Caco-2 (cell line): Measurements from ENCODE around the gene PRRT4. TPM values are rescaled to one million over a fixed set of nuclear protein-coding genes. Genes with fewer than 3 reads are reported as not detected.

Experiments
- BruUV-seq: library from RNA; stranded (reverse); fragments of 400-500 nt; replicated peaks from 2 replicates; lab custom pipeline; 2021; lab: Mats Ljungman, UMichigan
- CTCF ChIA-PET: fragments of 300-600 bp; sonication (Branson Sonifier 250); formaldehyde crosslinking; loops from one replicate; lab custom pipeline; 2022; ENCODE audit warnings: antibody characterized with exemption; lab: Charles Lee
- POLR2A ChIA-PET: fragments of 300-600 bp; sonication (Branson Sonifier 250); formaldehyde crosslinking; loops from one replicate; lab custom pipeline; 2022; ENCODE audit warnings: antibody characterized with exemption; lab: Charles Lee
- DNase-seq, 2 experiments: peaks; one replicate each; pipeline versions ENCODE4 v3.0.0 to v3.0.0-alpha.2; 2020 to 2022
- H3K27me3 ChIP-seq: replicated peaks from 2 replicates; pipeline ENCODE4 v1.6.0; 2011; ENCODE audit warnings: low read length; ENCODE audit not compliant: control insufficient read depth, insufficient read depth
- H3K36me3 ChIP-seq: 2 replicates; pipeline ENCODE4 v1.5.1; 2011; ENCODE audit warnings: low read length; ENCODE audit not compliant: control insufficient read depth, insufficient read depth
- H3K4me1 ChIP-seq: fragments of 250-450 bp; sonication (Bioruptor Pico); 2 replicates; pipeline ENCODE4 v1.5.1; 2020; ENCODE audit warnings: mild to moderate bottlenecking
- H3K4me3 ChIP-seq: 2 replicates; pipeline ENCODE4 v1.5.1; 2011; ENCODE audit warnings: low read depth, mild to moderate bottlenecking, control low read depth, low read length
- H3K9me3 ChIP-seq: fragments of 250-450 bp; sonication (Bioruptor Pico); 2 replicates; pipeline ENCODE4 v1.5.1; 2020; ENCODE audit warnings: mild to moderate bottlenecking, moderate library complexity
- H3K27ac Mint-ChIP-seq: one replicate; pipeline ENCODE4 v1.8.0; 2022; ENCODE audit warnings: mixed read lengths; ENCODE audit not compliant: unreplicated experiment
- H3K27me3 Mint-ChIP-seq: one replicate; pipeline ENCODE4 v1.8.0; 2022; ENCODE audit warnings: mixed read lengths; ENCODE audit not compliant: insufficient read depth, unreplicated experiment
- H3K36me3 Mint-ChIP-seq: one replicate; pipeline ENCODE4 v1.8.0; 2022; ENCODE audit warnings: mild to moderate bottlenecking, mixed read lengths; ENCODE audit not compliant: insufficient read depth, unreplicated experiment
- H3K4me1 Mint-ChIP-seq: one replicate; pipeline ENCODE4 v1.8.0; 2022; ENCODE audit warnings: low read depth, mixed read lengths; ENCODE audit not compliant: unreplicated experiment
- H3K4me3 Mint-ChIP-seq: one replicate; pipeline ENCODE4 v1.8.0; 2022; ENCODE audit warnings: mild to moderate bottlenecking, moderate library complexity, mixed read lengths; ENCODE audit not compliant: unreplicated experiment
- H3K9me3 Mint-ChIP-seq: one replicate; pipeline ENCODE4 v1.8.0; 2022; ENCODE audit warnings: mixed read lengths; ENCODE audit not compliant: unreplicated experiment
- CTCF ChIP-seq, 2 experiments: fragments of 200-600 bp in 1 of 2; IDR thresholded peaks; 1 replicate in 1 of 2; 2 replicates in 1 of 2; pipeline versions ENCODE4 v1.5.1 to v1.8.0; 2011 to 2022; ENCODE audit warnings: antibody characterized with exemption in 1 of 2, control low read depth in 1 of 2, inconsistent platforms in 1 of 2, low read depth in 1 of 2, low read length in 1 of 2, mild to moderate bottlenecking in 1 of 2, moderate library complexity in 1 of 2; ENCODE audit not compliant: insufficient read depth in 1 of 2, severe bottlenecking in 1 of 2, unreplicated experiment in 1 of 2
- intact Hi-C: fragments of 100-400 bp; cut with micrococcal nuclease; formaldehyde crosslinking; loops from one replicate; pipeline ENCODE4 v1.10.0; 2022; ENCODE audit not compliant: unreplicated experiment
- total RNA-seq: library from RNA; stranded (reverse); gene quantifications from 2 replicates; pipeline ENCODE4 v1.2.3, GENCODE V29; 2022

PRRT4 gene
- total RNA-seq, 1 experiment from 2014 or later: 0.43 TPM

DNA sequence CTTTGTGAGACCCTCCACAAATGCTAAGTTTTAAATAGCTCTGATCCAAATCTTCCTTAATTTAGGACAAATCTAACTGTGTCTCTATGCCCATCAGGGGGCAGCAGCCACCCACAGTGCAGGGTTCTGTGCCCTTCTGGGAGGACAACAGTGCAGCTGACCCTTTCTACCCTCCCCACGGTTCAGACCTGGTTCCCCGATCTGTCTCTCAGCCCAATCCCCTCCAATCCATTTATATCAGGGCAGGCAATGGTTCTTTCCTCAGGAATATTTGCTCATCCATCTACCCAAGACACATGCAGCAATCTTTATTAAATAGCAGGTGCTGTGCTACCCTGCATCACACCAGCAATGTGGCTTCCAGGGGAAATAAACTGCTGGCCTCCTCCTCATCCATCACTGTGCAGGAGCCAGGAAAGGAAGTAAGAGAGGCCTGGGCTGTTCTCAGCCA lies 13.8 kb downstream of the PRRT4 start:
- TF ChIP-seq CTCF (IDR thresholded peaks at IDR 0.05; ENCODE audit: insufficient read depth in 1 of 2, low read depth in 1 of 2, low read length in 1 of 2, severe bottlenecking in 1 of 2, unreplicated experiment in 1 of 2): peak; percentile 76 to 80
- no peaks in the 10 kb centered on the region for H3K36me3 Mint-ChIP-seq
- peak; percentile 67 to 69 for DNase-seq
- peaks cover 3% of the 10 kb centered on the region for H3K27me3 Mint-ChIP-seq
- intact Hi-C loops: loop anchor here (1.0 kb wide), 1 partner anchor 40 kb away; no protein-coding TSS in a partner anchor
- no peak overlapping the region for H3K27ac Mint-ChIP-seq
- H3K9me3 Mint-ChIP-seq: no peaks in the 10 kb centered on the region
- no peak overlapping the region for H3K4me3 Mint-ChIP-seq
- Histone ChIP-seq H3K36me3 (no peaks in the 10 kb centered on the region), H3K27me3 (no peaks in the 10 kb centered on the region; the same call in 1 of the 2 replicates), H3K4me1 (no peaks in the 10 kb centered on the region), H3K9me3 (no peaks in the 10 kb centered on the region), H3K4me3 (no peak overlapping the region)
- POLR2A ChIA-PET: interaction anchor here (1.1 kb wide), 1 partner anchor 40 kb away, joined by 4 read pairs; no protein-coding TSS in a partner anchor
- no TSS peak for BruUV-seq
- H3K4me1 Mint-ChIP-seq: peaks cover 4% of the 10 kb centered on the region
- CTCF ChIA-PET: interaction anchor here (0.6 to 3.6 kb wide), 19 partner anchors 8 to 127 kb away, joined by 3 to 109 read pairs (median 3); partner anchors contain the start of gene IMPDH1

DNA sequence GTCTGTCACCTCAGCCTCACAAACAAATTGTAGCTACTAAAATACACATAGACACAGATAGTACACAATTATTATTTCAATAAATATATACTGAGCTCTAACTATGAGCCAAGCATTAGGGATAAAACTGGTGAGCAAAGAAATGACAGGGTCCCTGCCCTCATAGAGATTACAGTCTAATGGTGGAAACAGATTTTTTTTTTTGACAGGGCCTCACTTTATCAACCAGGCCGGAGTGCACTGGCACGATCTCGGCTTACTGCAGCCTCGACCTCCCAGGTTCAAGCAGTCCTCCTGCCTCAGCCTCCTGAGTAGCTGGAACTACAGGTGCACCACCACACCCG lies 17.1 kb downstream of the PRRT4 start:
- Histone ChIP-seq H3K9me3 (no peaks in the 10 kb centered on the region), H3K36me3 (no peaks in the 10 kb centered on the region; the same call in 1 of the 2 replicates), H3K4me3 (no peak overlapping the region), H3K4me1 (no peaks in the 10 kb centered on the region), H3K27me3 (no peaks in the 10 kb centered on the region; the same call in 1 of the 2 replicates)
- peaks cover 3% of the 10 kb centered on the region for H3K27me3 Mint-ChIP-seq
- intact Hi-C loops: no loop called here
- no peak for DNase-seq
- POLR2A ChIA-PET: interaction anchor here (0.6 kb wide), 1 partner anchor 65 kb away, joined by 3 read pairs; no protein-coding TSS in a partner anchor
- TF ChIP-seq CTCF (IDR thresholded peaks at IDR 0.05; ENCODE audit: insufficient read depth in 1 of 2, low read depth in 1 of 2, low read length in 1 of 2, severe bottlenecking in 1 of 2, unreplicated experiment in 1 of 2): no peak
- BruUV-seq: no TSS peak
- CTCF ChIA-PET: interaction anchor here (1.2 to 2.9 kb wide), 2 partner anchors 43 to 135 kb away, joined by 6 to 12 read pairs; no protein-coding TSS in a partner anchor
- no peak overlapping the region for H3K27ac Mint-ChIP-seq
- peak overlapping the region; percentile 72 for H3K4me3 Mint-ChIP-seq
- H3K9me3 Mint-ChIP-seq: no peaks in the 10 kb centered on the region
- peaks cover 4% of the 10 kb centered on the region for H3K36me3 Mint-ChIP-seq
- H3K4me1 Mint-ChIP-seq: peaks cover 8% of the 10 kb centered on the region

DNA sequence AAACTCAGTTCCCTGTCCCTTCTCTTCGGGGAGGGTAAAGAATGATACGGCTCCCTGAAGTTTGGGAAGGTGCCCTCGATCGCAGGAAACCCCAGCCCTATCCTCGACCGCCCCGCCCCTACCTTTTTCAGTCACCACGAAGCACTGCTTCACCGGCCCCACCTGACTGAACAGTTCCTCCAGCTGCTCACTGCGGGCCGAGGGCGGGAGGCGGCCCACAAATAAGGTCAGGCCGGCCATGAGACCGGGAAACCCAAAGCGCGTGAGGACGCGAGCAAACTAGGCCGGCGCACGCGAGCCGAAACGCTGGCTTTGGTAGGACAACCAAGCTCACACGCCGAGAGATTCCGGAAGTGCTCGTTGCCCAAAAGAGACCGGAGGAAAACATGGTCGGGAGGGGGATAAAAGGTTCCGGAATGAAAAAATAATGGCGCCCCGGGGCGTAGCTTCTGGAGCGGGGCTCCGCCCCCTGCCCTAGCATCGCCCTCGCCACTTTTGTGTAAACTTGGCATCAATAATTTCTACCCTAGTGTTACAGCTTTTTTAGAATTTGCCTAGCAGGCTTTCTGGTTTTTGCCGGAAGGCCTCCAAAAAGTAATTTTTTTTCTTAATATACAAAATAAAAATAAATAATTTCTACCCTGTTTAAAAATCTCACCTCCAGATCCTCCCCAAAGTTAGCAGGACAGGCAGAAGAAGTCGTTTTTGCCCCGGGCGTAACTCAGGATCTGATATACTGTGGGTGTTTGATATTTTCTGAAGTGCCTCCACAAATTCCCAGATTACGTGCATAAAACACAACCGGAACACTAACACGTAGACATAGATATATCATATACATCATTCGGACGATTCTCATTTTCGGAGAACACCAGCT lies 17.7 kb downstream of the PRRT4 start, which contains the start of gene RBM28:
TSS of gene RBM28 (minus strand) at position 355 of the 877 bp plus-strand sequence. CDS start at position 240, 115 bp downstream.
- Mint-ChIP-seq H3K9me3 (no peaks in the 10 kb centered on the region), H3K36me3 (peaks cover 10% of the 10 kb centered on the region), H3K4me1 (peaks cover 8% of the 10 kb centered on the region), H3K4me3 (peak within 1 kb of the TSS; percentile 72), H3K27me3 (peaks cover 3% of the 10 kb centered on the region), H3K27ac (peak within 1 kb of the TSS; percentile 19)
- Histone ChIP-seq H3K4me3 (peak within 1 kb of the TSS; percentile 86), H3K9me3 (no peaks in the 10 kb centered on the region), H3K36me3 (no peaks in the 10 kb centered on the region; the same call in 1 of the 2 replicates), H3K4me1 (no peaks in the 10 kb centered on the region), H3K27me3 (no peaks in the 10 kb centered on the region; the same call in 1 of the 2 replicates)
- ChIA-PET CTCF (interaction anchor here (0.6 to 2.9 kb wide), 4 partner anchors 13 to 134 kb away, joined by 3 to 12 read pairs (median 4); no protein-coding TSS in a partner anchor), POLR2A (interaction anchor here (0.6 to 0.7 kb wide), 2 partner anchors 60 to 65 kb away, joined by 3 to 6 read pairs; no protein-coding TSS in a partner anchor)
- BruUV-seq: no TSS peak
- TF ChIP-seq CTCF (IDR thresholded peaks at IDR 0.05; ENCODE audit: insufficient read depth in 1 of 2, low read depth in 1 of 2, low read length in 1 of 2, severe bottlenecking in 1 of 2, unreplicated experiment in 1 of 2): no peak
- intact Hi-C loops: no loop called here
- peak; percentile 92 for DNase-seq
